ENCODE results near the gene UBE2N.

UBE2N gene

DNA sequence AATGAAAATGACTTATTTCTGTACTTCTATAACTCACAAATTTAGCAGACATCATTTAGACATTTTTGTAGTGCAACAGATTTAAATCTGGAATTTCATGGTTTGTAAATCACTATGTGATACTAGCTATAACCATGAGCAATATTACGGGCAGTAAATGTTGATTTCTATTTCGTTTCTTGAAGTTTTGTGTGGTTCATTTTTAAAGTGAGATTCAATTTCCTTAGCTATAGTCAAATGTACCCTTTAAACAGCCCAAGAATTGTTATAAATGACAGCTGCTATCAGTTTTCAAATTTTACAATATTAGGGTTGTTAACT is 33.8 kb downstream of the UBE2N start:
- no peak overlapping the region for H3K4me2 ChIP-seq (ENCODE audit: low read length)
- TF ChIP-seq, protein P1, sequence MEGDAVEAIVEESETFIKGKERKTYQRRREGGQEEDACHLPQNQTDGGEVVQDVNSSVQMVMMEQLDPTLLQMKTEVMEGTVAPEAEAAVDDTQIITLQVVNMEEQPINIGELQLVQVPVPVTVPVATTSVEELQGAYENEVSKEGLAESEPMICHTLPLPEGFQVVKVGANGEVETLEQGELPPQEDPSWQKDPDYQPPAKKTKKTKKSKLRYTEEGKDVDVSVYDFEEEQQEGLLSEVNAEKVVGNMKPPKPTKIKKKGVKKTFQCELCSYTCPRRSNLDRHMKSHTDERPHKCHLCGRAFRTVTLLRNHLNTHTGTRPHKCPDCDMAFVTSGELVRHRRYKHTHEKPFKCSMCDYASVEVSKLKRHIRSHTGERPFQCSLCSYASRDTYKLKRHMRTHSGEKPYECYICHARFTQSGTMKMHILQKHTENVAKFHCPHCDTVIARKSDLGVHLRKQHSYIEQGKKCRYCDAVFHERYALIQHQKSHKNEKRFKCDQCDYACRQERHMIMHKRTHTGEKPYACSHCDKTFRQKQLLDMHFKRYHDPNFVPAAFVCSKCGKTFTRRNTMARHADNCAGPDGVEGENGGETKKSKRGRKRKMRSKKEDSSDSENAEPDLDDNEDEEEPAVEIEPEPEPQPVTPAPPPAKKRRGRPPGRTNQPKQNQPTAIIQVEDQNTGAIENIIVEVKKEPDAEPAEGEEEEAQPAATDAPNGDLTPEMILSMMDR (IDR thresholded peaks at IDR 0.05): no peak
- no peaks in the 10 kb centered on the region for H3K27me3 ChIP-seq (ENCODE audit: control insufficient read depth, insufficient read depth, low read length)
- H2AFZ ChIP-seq: no peak overlapping the region
- H3K9ac ChIP-seq: no peak overlapping the region
- peaks cover 2% of the 10 kb centered on the region for H3K79me2 ChIP-seq
- H3K36me3 ChIP-seq (ENCODE audit: control insufficient read depth, insufficient read depth, low read length): no peaks in the 10 kb centered on the region
- H3K4me1 ChIP-seq: peaks cover 10% of the 10 kb centered on the region
- no peak overlapping the region for H3K4me3 ChIP-seq (ENCODE audit: low read depth, low read length)
- no peaks in the 10 kb centered on the region for H3K9me3 ChIP-seq (ENCODE audit: control insufficient read depth, low read length)
- H3K27ac ChIP-seq: no peak overlapping the region

DNA sequence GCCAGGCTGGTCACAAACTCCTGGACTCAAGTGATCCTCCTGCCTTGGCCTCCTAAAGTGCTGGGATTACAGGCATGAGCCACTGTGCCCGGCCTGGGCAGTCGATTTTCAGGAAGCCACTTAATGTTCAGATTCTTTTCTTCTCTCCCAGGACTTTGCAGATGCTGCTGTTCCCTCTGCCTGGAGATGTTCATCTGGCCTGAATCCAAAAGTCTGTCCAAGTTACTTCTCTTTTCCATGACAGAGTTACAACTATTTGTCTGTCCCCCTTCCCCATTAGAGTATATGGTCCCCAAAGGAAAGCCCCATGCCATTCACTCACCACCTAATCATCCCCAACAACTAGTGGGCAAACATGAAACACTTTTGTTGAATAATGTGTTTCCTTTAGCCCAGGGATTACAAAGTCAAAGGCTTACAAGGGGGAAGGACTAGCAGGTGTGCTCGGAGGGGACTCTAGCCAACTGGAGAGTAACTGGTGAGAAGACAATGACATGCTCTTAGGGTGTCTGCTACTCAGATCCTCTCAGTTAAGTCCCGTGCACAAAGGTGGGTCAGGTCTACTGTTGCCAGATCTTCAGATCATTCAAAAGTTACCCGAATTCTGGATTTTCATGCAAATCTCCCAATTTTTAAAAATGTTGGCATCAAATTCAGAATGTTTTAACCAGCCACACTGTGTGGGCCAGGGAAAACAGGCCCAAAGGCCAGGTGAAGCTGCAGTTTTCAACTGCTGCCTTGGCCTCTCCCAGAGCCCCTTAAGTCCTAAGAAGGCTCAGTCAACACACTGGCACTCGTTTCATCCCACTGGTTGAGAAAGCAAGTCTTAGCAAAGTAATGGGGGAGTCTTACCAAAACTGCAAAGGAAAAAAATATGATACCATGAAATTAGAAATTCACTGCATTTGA is 34.4 kb downstream of the UBE2N start:
- H3K27ac ChIP-seq: no peak overlapping the region
- H2AFZ ChIP-seq: no peak overlapping the region
- no peak overlapping the region for H3K9ac ChIP-seq
- H3K27me3 ChIP-seq (ENCODE audit: control insufficient read depth, insufficient read depth, low read length): no peaks in the 10 kb centered on the region
- no peak overlapping the region for H3K4me2 ChIP-seq (ENCODE audit: low read length)
- no peaks in the 10 kb centered on the region for H3K36me3 ChIP-seq (ENCODE audit: control insufficient read depth, insufficient read depth, low read length)
- H3K4me3 ChIP-seq (ENCODE audit: low read depth, low read length): no peak overlapping the region
- H3K9me3 ChIP-seq (ENCODE audit: control insufficient read depth, low read length): no peaks in the 10 kb centered on the region
- TF ChIP-seq, protein P1 (IDR thresholded peaks at IDR 0.05): no peak
- H3K79me2 ChIP-seq: peaks cover 2% of the 10 kb centered on the region
- peaks cover 10% of the 10 kb centered on the region for H3K4me1 ChIP-seq

DNA sequence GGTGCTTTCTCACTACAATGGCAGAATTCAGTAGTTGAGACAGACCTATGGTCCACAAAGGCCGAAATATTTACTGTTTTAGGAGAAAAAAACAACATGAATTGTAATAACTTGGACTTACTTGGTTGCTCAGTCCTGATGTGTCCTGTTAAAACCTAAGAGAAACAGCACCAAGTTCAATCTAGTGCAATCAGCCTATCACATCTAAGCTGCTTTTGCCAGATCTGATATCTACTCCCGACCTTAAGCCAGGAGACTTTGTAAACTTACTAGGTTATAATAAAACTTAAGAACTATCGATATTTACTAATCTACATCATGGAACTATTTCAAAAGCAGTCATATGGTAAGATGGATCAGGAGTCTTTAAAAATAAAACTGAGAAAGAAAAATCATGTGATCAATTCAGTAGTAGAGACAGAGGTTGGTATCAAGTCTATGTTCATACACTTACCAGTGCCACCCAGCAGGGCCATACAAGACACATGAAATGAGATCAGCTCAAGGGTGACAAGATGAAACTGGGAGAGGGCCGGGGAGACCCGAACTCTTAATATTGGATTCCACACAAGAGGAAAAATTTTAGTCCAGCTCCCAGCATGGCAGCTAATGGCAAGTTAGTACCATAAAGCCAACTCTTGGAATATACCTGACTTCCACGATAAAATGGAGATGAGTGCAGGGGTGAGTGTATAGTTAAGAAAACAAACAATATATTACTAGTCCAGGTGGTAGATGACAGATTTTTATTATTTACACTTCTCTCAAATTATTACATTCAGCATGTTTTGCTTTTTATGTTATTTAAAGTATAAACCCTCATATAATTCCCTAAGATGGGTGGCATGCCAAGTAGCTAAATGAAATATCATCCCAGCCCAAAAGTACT is 36.5 kb downstream of the UBE2N start:
- H3K27me3 ChIP-seq (ENCODE audit: control insufficient read depth, insufficient read depth, low read length): no peaks in the 10 kb centered on the region
- H3K4me1 ChIP-seq: peaks cover 8% of the 10 kb centered on the region
- TF ChIP-seq, protein P1 (IDR thresholded peaks at IDR 0.05): no peak
- no peak overlapping the region for H3K9ac ChIP-seq
- no peaks in the 10 kb centered on the region for H3K36me3 ChIP-seq (ENCODE audit: control insufficient read depth, insufficient read depth, low read length)
- no peak overlapping the region for H2AFZ ChIP-seq
- no peaks in the 10 kb centered on the region for H3K79me2 ChIP-seq
- H3K9me3 ChIP-seq (ENCODE audit: control insufficient read depth, low read length): no peaks in the 10 kb centered on the region
- no peak overlapping the region for H3K4me3 ChIP-seq (ENCODE audit: low read depth, low read length)
- no peak overlapping the region for H3K27ac ChIP-seq
- no peak overlapping the region for H3K4me2 ChIP-seq (ENCODE audit: low read length)

DNA sequence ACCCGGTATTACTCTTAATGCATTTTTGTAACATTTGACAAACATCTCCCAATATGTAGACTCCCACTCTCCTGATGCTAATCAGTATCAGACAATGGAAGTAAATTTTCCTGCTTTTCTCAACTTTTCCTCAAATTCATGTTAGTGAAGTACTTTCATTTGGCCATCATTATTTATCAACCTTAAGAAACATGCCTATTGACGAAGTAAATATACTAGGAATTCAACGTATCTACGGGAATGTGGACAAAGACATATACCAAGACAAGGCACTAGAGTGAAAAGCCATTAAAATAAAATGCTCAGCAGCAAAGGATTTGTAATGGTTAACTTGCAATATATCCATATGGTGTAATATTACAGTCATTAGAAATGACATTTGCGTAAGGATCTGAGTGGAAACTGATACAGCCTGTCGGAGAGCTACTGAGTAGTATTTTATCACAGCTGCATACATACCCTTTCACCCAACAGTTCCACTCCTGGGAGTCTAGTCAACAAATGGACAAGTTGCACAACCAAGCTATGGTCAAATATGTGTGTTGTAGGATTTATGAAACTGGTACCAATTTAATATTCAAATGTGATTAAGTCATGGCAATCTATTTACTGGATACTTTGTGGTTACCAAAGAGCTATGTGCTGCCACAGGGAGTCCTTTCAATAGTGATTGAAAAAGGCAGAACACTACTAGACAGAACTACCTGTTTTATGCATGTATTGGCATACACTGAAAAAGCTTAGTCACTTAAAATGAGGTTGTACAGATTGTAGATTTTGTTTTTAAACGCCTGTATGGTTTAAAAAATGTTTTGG is 37.6 kb downstream of the UBE2N start:
- H3K36me3 ChIP-seq (ENCODE audit: control insufficient read depth, insufficient read depth, low read length): no peaks in the 10 kb centered on the region
- peaks cover 8% of the 10 kb centered on the region for H3K4me1 ChIP-seq
- no peak overlapping the region for H3K27ac ChIP-seq
- H3K9me3 ChIP-seq (ENCODE audit: control insufficient read depth, low read length): no peaks in the 10 kb centered on the region
- no peak overlapping the region for H3K4me2 ChIP-seq (ENCODE audit: low read length)
- H3K9ac ChIP-seq: no peak overlapping the region
- no peaks in the 10 kb centered on the region for H3K79me2 ChIP-seq
- no peak overlapping the region for H3K4me3 ChIP-seq (ENCODE audit: low read depth, low read length)
- TF ChIP-seq, protein P1 (IDR thresholded peaks at IDR 0.05): no peak
- H3K27me3 ChIP-seq (ENCODE audit: control insufficient read depth, insufficient read depth, low read length): no peaks in the 10 kb centered on the region
- H2AFZ ChIP-seq: no peak overlapping the region
